H1 (cell line): Measurements from ENCODE around the gene GOLGA8A. TPM values are rescaled to one million over a fixed set of nuclear protein-coding genes. Genes with fewer than 3 reads are reported as not detected.
"Not testable (repeated sequence)": the region's sequence is repeated elsewhere in the genome, so short reads cannot be mapped to it uniquely, and the experiment has no call there.

Source experiments
- CTCF ChIA-PET: fragments of 300-600 bp; sonication (Branson Sonifier 250); formaldehyde crosslinking; loops from one replicate; lab custom pipeline; 2021; ENCODE audit not compliant: partially characterized antibody; lab: Charles Lee
- POLR2A ChIA-PET: fragments of 300-600 bp; sonication (Branson Sonifier 250); formaldehyde crosslinking; loops from one replicate; lab custom pipeline; 2021; ENCODE audit warnings: inconsistent platforms; ENCODE audit not compliant: partially characterized antibody; lab: Charles Lee
- DNase-seq, 2 experiments: peaks; one replicate each; pipeline versions ENCODE4 v3.0.0 to v3.0.0-alpha.2; 2010 to 2022; ENCODE audit warnings: low spot score in 2 of 2, low read depth in 1 of 2, mixed read lengths in 1 of 2
- FAIRE-seq: peaks from 2 replicates; lab custom pipeline; 2011; peaks lifted over from hg19 to GRCh38; lab: Jason Lieb, UNC
- H2AFZ ChIP-seq: 2 replicates; pipeline ENCODE4 v1.8.1; 2012; ENCODE audit warnings: low read length, inconsistent platforms
- H2AK5ac ChIP-seq: 2 replicates; pipeline ENCODE4 v1.6.1; 2013; ENCODE audit warnings: low read depth, low read length
- H2BK120ac ChIP-seq: replicated peaks from 2 replicates; pipeline ENCODE3; 2013; ENCODE audit warnings: low read depth, low read length, inconsistent platforms
- H2BK12ac ChIP-seq: 2 replicates; pipeline ENCODE4 v1.6.1; 2013; ENCODE audit warnings: low read depth, low read length
- H2BK15ac ChIP-seq: 2 replicates; pipeline ENCODE4 v1.6.1; 2013; ENCODE audit warnings: low read length
- H2BK20ac ChIP-seq: 2 replicates; pipeline ENCODE4 v1.6.1; 2013; ENCODE audit warnings: low read length
- H2BK5ac ChIP-seq: 2 replicates; pipeline ENCODE4 v1.6.1; 2013; ENCODE audit warnings: low read depth, low read length
- H3K14ac ChIP-seq: 2 replicates; pipeline ENCODE4 v1.6.1; 2013; ENCODE audit warnings: inconsistent platforms; ENCODE audit not compliant: insufficient read length
- H3K18ac ChIP-seq: 2 replicates; pipeline ENCODE4 v1.6.1; 2013; ENCODE audit warnings: low read length; ENCODE audit errors: extremely low read depth
- H3K23ac ChIP-seq: 2 replicates; pipeline ENCODE4 v1.6.1; 2013; ENCODE audit warnings: inconsistent platforms; ENCODE audit not compliant: insufficient read length
- H3K23me2 ChIP-seq: 2 replicates; pipeline ENCODE4 v1.6.1; 2013; ENCODE audit warnings: low read depth, low read length
- H3K27ac ChIP-seq: 2 replicates; pipeline ENCODE4 v1.6.1; 2011; ENCODE audit warnings: low read depth, low read length, inconsistent platforms
- H3K27me3 ChIP-seq, 4 experiments: replicated peaks in 1 of 4; 1 replicate in 1 of 4; 2 replicates in 3 of 4; pipeline versions ENCODE4 v1.6.1 to v1.8.1; 2011 to 2013; ENCODE audit warnings: low read length in 3 of 4, mild to moderate bottlenecking in 3 of 4, inconsistent platforms in 2 of 4, mixed read lengths in 2 of 4, moderate library complexity in 1 of 4; ENCODE audit not compliant: control insufficient read depth in 3 of 4, insufficient read depth in 3 of 4; ENCODE audit errors: extremely low read depth in 1 of 4
- H3K36me3 ChIP-seq, 4 experiments: 2 replicates each; pipeline versions ENCODE4 v1.6.1 to v1.8.1; 2011 to 2013; ENCODE audit warnings: mild to moderate bottlenecking in 4 of 4, low read length in 3 of 4, moderate library complexity in 2 of 4, control low read depth in 1 of 4, inconsistent platforms in 1 of 4; ENCODE audit not compliant: insufficient read depth in 4 of 4, control insufficient read depth in 2 of 4
- H3K4ac ChIP-seq: replicated peaks from 2 replicates; pipeline ENCODE3; 2013; ENCODE audit warnings: low read length, low read depth, mixed read lengths, inconsistent platforms; ENCODE audit not compliant: insufficient read length
- H3K4me1 ChIP-seq, 4 experiments: replicated peaks in 1 of 4; 1 replicate in 1 of 4; 2 replicates in 3 of 4; pipeline versions ENCODE4 v1.6.1 to v1.8.1; 2011 to 2013; ENCODE audit warnings: low read length in 3 of 4, inconsistent platforms in 2 of 4, mixed read lengths in 1 of 4; ENCODE audit not compliant: insufficient read depth in 4 of 4, control insufficient read depth in 3 of 4
- H3K4me2 ChIP-seq, 2 experiments: 2 replicates each; pipeline versions ENCODE4 v1.6.1 to v1.8.1; 2011 to 2013; ENCODE audit warnings: low read depth in 2 of 2, low read length in 2 of 2, control low read depth in 1 of 2, inconsistent platforms in 1 of 2, mild to moderate bottlenecking in 1 of 2; ENCODE audit not compliant: insufficient read depth in 1 of 2
- H3K4me3 ChIP-seq, 4 experiments: fragments of 200-600, 300-600 bp in 1 of 4; sonication (generic), shearing (Covaris generic), sonication (Bioruptor Twin) in 1 of 4; 2 replicates each; pipeline versions ENCODE4 v1.5.1 to v1.8.1; 2011 to 2016; ENCODE audit warnings: low read length in 4 of 4, low read depth in 3 of 4, control low read depth in 2 of 4, inconsistent platforms in 2 of 4, mild to moderate bottlenecking in 2 of 4, mixed read lengths in 1 of 4, moderate library complexity in 1 of 4; ENCODE audit not compliant: insufficient read depth in 2 of 4; ENCODE audit errors: extremely low read depth in 1 of 4
- H3K56ac ChIP-seq: replicated peaks from 2 replicates; pipeline ENCODE3; 2013; ENCODE audit warnings: low read depth, mild to moderate bottlenecking, mixed read lengths, low read length, inconsistent platforms; ENCODE audit not compliant: insufficient read length
- H3K79me1 ChIP-seq: 2 replicates; pipeline ENCODE4 v1.6.1; 2013; ENCODE audit warnings: low read depth, low read length, control low read depth
- H3K79me2 ChIP-seq, 2 experiments: 2 replicates each; pipeline versions ENCODE4 v1.6.1 to v1.8.1; 2012 to 2013; ENCODE audit warnings: low read length in 2 of 2, mild to moderate bottlenecking in 2 of 2, inconsistent platforms in 1 of 2; ENCODE audit not compliant: insufficient read depth in 2 of 2, control insufficient read depth in 1 of 2
- H3K9ac ChIP-seq, 4 experiments: replicated peaks in 1 of 4; 1 replicate in 1 of 4; 2 replicates in 3 of 4; pipeline versions ENCODE4 v1.6.1 to v1.8.1; 2011 to 2013; ENCODE audit warnings: low read depth in 3 of 4, low read length in 3 of 4, control low read depth in 2 of 4, mild to moderate bottlenecking in 2 of 4, moderate library complexity in 2 of 4, inconsistent platforms in 1 of 4; ENCODE audit errors: extremely low read depth in 1 of 4
- H3K9me3 ChIP-seq, 2 experiments: 2 replicates each; pipeline versions ENCODE4 v1.6.1 to v1.8.1; 2012 to 2013; ENCODE audit warnings: mild to moderate bottlenecking in 2 of 2, moderate library complexity in 2 of 2, control low read depth in 1 of 2, inconsistent platforms in 1 of 2, low read depth in 1 of 2, low read length in 1 of 2, mixed read lengths in 1 of 2; ENCODE audit not compliant: insufficient read depth in 2 of 2
- H4K20me1 ChIP-seq, 2 experiments: replicated peaks in 1 of 2; 2 replicates each; pipeline versions ENCODE3 to v1.8.1; 2011 to 2013; ENCODE audit warnings: inconsistent platforms in 2 of 2, low read length in 2 of 2, mild to moderate bottlenecking in 1 of 2; ENCODE audit not compliant: insufficient read depth in 2 of 2, control insufficient read depth in 1 of 2
- H4K5ac ChIP-seq: 2 replicates; pipeline ENCODE4 v1.6.1; 2013; ENCODE audit warnings: low read length, low read depth, mixed read lengths, inconsistent platforms; ENCODE audit not compliant: insufficient read length
- H4K8ac ChIP-seq: 2 replicates; pipeline ENCODE4 v1.8.0; 2013; ENCODE audit warnings: mild to moderate bottlenecking, moderate library complexity, low read length, inconsistent platforms; ENCODE audit not compliant: insufficient read depth; ENCODE audit errors: extremely low read depth
- H4K91ac ChIP-seq: replicated peaks from 2 replicates; pipeline ENCODE3; 2013; ENCODE audit warnings: low read length, mixed read lengths, inconsistent platforms; ENCODE audit not compliant: insufficient read length
- WGBS, 2 experiments: shearing (Covaris generic) in 1 of 2; methylation state at CpG; one replicate each; pipeline versions ENCODE4 v1.1.6 to v1.1.7; 2013 to 2015; ENCODE audit warnings: low lambda C conversion rate in 2 of 2, mixed read lengths in 2 of 2, inconsistent platforms in 1 of 2, low coverage in 1 of 2, missing lambda C conversion rate in 1 of 2; ENCODE audit not compliant: insufficient replicate concordance in 2 of 2, insufficient coverage in 1 of 2, insufficient read length in 1 of 2; ENCODE audit errors: extremely low coverage in 1 of 2, missing lambda C conversion rate in 1 of 2; 5-methylcytosine and 5-hydroxymethylcytosine counted together
- polyA plus RNA-seq, 7 experiments: library from polyadenylated mRNA; depleted of rRNA in 3 of 7; stranded (reverse) in 5 of 7; unstranded in 2 of 7; fragments of >200 nt in 5 of 7; fragments of 200-250 nt in 2 of 7; gene quantifications; 1 replicate in 5 of 7; 2 replicates in 1 of 7; 4 replicates in 1 of 7; pipeline versions ENCODE4 v1.2.1 to v1.2.3, GENCODE V29; 2011 to 2013; ENCODE audit warnings: missing spikeins in 2 of 7, mixed read lengths in 2 of 7
- total RNA-seq: library from RNA; stranded (reverse); fragmentation: NEBNext Ultra II Directional; extraction: Animal tissue kit (Norgen Biotek cat#: 25700); gene quantifications from 2 replicates; pipeline ENCODE4 v1.2.1, GENCODE V29; 2021

Gene GOLGA8A
- total and polyA plus RNA-seq, 2 of the 8 experiments (the other 6 are each of a cell fraction or from before 2014, with no cell fraction given) = 5.5 to 20.0 TPM

- H3K4me3 ChIP-seq, H2BK12ac ChIP-seq, H3K56ac ChIP-seq, H3K79me1 ChIP-seq, H3K4me2 ChIP-seq, H3K4ac ChIP-seq, H2BK5ac ChIP-seq, H3K18ac ChIP-seq, H2AFZ ChIP-seq, H3K79me2 ChIP-seq, H2BK15ac ChIP-seq, H2AK5ac ChIP-seq, H3K23me2 ChIP-seq, DNase-seq, H4K20me1 ChIP-seq, H3K27me3 ChIP-seq, H2BK20ac ChIP-seq, H3K23ac ChIP-seq, H3K36me3 ChIP-seq, CTCF ChIA-PET, H2BK120ac ChIP-seq, POLR2A ChIA-PET, H3K27ac ChIP-seq, H3K9me3 ChIP-seq, H4K5ac ChIP-seq, H4K8ac ChIP-seq, H3K9ac ChIP-seq, H3K14ac ChIP-seq, H3K4me1 ChIP-seq, H4K91ac ChIP-seq: not testable (repeated sequence)
- 98% methylated on average over 6 of the region's 6 CpGs; no CpG with 5 or more reads in 1 of the 2 experiments for WGBS, 2 experiments
- FAIRE-seq = peak; percentile 19
These were observed 14.1 kb downstream of the GOLGA8A start for GRCh38 chr15:34423425-34424090.

GRCh38 chr15:34420953-34421352 lies 16.7 kb downstream of the GOLGA8A start:
- H3K9me3 ChIP-seq, H3K79me1 ChIP-seq, H2BK15ac ChIP-seq, H3K27me3 ChIP-seq, FAIRE-seq, H2BK20ac ChIP-seq, H2BK12ac ChIP-seq, H3K14ac ChIP-seq, H3K23ac ChIP-seq, H3K9ac ChIP-seq, H2AFZ ChIP-seq, POLR2A ChIA-PET, H2AK5ac ChIP-seq, H3K79me2 ChIP-seq, H3K23me2 ChIP-seq, H3K18ac ChIP-seq, CTCF ChIA-PET, H3K56ac ChIP-seq, H3K4me3 ChIP-seq, H2BK5ac ChIP-seq, H4K20me1 ChIP-seq, H4K5ac ChIP-seq, H3K27ac ChIP-seq, H4K8ac ChIP-seq, H2BK120ac ChIP-seq, H4K91ac ChIP-seq, H3K4ac ChIP-seq, H3K4me2 ChIP-seq, DNase-seq, H3K36me3 ChIP-seq, H3K4me1 ChIP-seq: not testable (repeated sequence)
- WGBS, 2 experiments = 88% methylated on average over 7 of the region's 11 CpGs; no CpG with 5 or more reads in 1 of the 2 experiments
